GM19193 (cell line): ENCODE measurements around the gene ZNF813.

Source experiments
- POLR2A ChIP-seq: IDR thresholded peaks from 4 replicates; pipeline ENCODE4 v1.6.1; 2011; ENCODE audit not compliant: insufficient read depth, insufficient read length; ENCODE audit errors: extremely low read depth

The ZNF813 gene

DNA sequence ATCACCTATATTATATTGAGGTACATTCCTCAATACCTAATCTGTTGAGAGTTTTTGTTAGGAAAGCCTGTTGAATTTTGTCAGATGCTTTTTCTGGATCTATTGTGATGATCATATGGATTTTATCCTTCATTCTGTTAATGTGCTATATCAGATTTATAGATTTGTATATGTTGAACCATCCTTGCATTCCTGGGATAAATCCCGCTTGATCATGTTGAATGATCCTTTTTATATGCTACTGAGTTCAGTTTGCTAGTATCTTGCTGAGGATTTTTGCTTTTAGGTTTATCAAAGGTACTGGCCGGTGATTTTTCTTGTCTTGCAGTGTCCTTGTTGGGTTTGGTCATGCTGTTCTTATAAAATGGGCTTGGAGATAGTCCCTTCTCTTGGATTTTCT is 58.4 kb downstream of the ZNF813 start:
- no peak for TF ChIP-seq POLR2A

DNA sequence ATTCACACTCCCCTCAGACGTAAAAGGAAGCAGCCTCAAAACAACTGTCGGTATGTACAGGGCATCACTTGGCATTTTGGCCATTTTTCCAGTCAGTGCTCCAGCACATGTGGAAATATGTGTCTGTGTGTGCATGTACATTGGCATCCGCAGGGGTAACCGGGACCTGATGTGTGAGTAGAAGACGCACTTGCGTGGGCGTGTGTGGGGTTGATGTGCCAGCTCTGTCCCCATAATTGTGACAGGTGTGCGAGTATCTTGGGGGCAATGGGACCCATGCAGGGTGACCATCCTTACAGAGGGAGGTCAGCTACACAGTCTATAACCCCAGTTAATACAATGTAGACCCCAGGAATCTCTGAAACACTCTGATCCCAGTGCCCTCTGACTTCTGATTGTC is 63.1 kb downstream of the ZNF813 start:
- no peak for TF ChIP-seq POLR2A

DNA sequence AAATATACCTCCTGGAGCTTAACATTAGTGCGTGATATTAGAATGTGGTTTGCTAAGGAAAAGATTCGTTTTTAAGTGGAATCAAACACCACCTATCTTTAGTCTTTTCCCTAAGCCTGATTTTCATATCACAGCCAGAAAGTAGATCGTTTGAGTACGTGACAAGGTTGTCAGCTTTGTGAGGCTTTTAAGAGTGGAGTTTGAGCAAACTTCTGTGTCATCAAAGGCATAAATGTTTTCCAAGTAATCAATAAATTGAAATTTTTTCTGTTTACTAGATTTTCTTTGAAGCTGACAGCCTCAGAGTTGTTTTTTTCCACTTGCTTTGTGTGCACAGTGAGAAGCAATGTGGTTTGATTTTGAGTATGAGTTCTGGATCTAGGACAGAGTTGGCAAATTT is 63.9 kb downstream of the ZNF813 start:
- no peak for TF ChIP-seq POLR2A

DNA sequence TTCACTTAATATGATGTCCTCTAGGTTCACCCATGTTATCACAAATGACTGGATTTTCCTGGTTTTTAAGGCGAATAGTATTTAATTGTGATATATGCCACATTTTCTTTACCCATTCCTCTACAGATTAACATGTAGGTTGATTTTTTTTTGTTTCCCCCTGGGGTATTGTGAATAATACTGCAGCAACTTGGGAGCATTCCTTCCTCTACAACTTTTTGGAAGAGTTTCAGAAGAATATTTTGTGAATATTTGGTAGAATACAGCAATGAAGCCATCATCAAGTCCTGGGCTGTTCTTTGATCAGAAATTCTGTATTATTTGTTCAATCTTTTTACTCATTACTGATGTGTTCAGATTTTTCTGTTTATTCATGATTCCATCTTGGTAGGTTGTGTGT is 64.8 kb downstream of the ZNF813 start:
- TF ChIP-seq POLR2A = no peak

DNA sequence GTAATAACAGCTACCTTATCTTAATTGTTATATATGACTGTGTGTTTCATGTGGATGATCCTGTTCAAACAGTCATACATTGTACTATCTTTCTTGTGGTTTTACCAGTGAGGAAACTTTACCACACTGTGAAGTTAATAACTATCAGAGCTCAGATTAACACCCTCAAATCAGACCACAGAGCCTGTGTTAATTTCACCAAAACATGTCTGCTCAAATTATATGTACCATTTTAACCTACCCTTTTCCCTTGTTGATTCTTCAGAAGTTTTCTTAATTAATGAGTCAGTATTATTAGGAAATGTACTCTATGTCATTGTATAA is 68.7 kb downstream of the ZNF813 start:
- no peak for TF ChIP-seq POLR2A

DNA sequence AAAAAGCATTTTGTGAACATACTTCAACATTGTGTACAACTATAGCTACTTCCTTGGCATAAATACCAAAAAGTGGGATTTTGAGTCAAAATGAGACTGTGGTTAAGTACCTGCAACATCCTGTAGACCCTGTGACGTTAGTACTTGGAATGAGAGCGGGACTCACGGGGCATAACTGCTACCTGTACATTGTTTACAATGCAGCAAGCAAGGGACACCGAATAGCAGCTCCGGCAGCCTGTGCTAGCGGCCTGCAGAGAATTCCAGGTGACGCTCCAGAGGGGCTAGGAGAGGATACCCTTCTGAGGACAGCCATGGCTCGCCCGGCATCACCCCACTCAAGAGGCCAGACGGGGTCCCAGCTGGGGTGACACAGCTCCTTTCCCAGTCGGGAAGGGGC is 69.6 kb downstream of the ZNF813 start:
- no peak for TF ChIP-seq POLR2A

DNA sequence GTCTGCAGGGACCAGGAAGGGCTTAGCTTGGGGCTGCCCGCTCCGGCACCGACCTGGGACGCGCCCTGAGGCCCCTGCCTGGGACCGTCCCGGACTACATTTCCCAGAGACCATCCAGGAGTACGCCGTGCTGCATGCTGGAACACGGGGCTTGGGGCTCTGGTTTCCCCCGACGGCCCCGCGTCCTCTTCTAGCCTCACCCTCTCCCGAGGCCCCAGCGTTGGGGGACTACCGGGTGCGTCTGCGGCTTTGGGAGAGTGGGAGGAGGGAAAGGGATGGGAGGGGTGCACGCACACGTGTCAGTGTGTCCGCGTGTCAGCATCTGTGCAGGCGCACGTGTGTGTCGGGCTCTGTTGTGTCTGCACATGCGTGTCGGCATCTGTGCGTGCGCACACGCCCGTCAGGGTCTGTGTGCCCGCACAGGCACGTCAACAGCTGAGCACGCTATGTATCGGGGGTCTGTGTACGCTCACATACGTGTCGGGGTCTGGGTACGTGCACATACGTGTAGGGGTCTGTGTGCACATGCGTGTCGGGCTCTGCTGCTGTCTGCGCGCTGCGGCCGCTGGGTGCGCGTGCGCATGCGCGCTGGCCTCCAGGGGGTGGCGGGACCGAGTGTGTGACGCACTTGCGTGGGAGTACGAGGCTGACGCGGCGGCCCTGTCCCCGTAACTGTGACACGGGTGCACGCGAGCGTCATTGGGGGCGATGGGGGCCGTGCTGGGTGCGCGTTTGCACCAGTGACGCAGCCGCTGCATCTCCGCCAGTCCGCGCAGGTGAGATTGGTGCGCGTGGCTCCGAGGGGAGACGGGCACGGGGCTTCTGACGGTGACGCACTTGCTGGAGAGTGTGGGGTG is 70.2 kb downstream of the ZNF813 start, which contains the start of gene ZNF331:
ZNF331 (plus strand) TSS at position 625 of the 857 bp plus-strand sequence. CDS start 31,232 bp downstream, outside the sequence.
- TF ChIP-seq POLR2A = peak; percentile 65

DNA sequence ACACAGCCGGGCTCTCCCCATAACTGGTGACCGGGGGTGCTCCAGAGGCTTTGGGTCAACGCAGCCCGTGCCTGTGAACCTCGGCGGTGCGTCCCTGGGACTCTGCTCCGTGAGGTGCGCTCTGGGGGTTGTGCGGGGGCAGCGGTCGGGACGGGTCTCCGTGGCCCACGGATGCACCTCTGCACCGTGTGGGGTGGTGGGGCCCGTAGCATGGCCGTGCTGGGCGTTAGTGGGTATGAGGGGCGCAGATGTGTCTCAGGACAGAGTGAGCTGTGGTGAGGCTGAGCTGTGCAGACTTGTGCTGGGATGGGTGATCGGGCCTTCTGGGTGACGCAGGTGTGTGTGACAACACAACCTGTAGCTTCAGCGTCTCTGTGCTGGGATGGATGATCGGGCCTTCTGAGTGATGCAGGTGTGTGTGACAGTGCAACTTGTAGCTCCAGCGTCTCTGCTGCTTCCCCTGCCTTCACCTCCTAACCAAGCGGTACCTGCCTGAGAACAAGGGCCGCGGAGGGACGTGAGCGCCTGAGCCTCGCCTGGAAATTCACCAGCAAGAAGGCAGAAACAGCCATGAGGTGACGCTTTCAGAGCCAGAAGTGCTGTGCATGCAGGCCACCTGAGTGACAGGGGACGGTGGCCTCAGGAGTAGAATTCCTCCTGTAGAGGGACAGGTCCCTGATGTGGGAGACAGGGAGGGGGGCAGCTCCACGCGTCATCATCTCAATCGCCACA is 71.0 kb downstream of the ZNF813 start:
- TF ChIP-seq POLR2A = no peak

DNA sequence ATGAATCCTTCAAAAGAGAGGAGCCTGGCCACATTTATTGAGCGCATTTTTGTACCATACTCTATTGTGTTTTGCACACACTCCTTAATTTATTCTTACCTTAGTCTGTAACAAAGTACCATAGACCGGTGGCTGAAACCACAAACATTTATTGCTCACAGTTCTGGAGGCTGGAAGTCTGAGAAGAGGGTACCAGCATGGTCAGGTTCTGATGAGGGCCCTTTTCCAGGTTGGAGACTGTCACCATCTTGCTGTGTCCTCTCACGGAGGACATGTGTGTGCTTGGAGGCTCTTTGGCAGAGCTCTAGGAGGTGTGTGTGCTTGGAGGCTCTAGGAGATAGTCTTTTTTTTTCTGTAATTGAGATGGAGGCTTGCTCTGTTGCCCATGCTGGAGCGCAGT is 72.6 kb downstream of the ZNF813 start:
- no peak for TF ChIP-seq POLR2A

DNA sequence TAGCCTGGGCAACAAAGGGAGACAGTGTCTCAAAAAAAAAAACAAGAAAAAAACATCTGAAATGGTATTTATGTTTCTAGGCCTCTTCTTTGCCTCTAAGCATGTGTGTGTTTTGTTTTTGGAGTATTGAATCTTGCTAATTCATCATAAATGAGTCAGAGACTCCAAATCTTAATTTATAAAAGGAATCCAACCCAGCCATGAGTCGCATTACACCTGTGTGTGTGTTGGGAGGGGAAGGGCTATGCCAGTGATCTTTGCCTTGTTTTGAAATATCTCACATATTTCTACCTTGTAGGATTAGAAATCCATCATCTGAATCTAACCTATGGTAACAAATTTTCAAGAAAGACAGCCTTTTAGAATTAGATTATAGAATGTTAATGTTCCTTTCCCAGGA is 74.4 kb downstream of the ZNF813 start:
- no peak for TF ChIP-seq POLR2A

DNA sequence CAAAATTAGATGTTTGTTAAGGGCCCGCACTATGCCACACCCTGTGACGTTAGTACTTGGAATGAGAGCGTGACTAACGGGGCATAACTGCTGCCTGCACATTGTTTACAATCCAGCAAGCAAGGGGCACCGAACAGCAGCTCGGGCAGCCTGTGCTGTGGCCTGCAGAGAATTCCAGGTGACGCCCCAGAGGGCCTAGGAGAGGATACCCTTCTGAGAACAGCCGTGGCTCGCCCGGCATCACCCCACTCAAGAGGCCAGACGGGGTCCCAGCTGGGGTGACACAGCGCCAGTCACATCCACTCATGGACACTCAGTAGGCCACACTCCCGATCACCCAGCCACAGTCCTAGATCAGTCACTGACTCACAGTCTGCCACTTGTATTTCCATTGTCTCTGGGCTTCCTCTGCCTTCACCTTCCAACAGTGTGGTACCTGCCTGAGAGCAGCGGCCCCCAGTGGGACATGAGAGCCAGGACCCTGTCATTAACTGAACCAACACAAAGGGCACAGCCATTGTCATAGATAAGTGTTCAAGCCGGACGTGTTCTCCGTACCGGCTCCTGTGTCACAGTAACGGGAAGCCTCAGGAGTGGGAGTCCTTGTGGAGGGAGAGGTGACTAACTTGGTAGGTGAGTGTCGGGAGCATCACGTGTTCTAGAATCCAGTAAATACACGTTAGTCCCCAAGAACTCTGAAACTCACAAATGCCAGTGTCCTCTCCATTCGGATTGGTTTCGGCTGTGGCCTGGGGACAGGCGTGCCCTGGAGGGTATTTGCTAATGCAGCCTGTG is 77.9 kb downstream of the ZNF813 start:
- TF ChIP-seq POLR2A = no peak
